Tibial nerve (tissue), 4 donors: ENCODE data around the gene GM2A. TPM values are rescaled to one million over a fixed set of nuclear protein-coding genes. Genes with fewer than 3 reads are reported as not detected.

Experiments used
- DNase-seq, 2 donors: peaks; one replicate each; pipeline ENCODE4 v3.0.0-alpha.2; 2019; ENCODE audit warnings: low spot score in 2 of 2
- H3K27ac ChIP-seq, 4 donors: fragments of 200-600 bp; sonication (generic) in 3 of 4; one replicate each; pipeline ENCODE4 v1.5.1; 2017 to 2019; ENCODE audit warnings: mild to moderate bottlenecking in 1 of 4
- H3K27me3 ChIP-seq, 2 donors: fragments of 200-600 bp; sonication (generic) in 1 of 2; one replicate each; pipeline versions ENCODE4 v1.5.1 to v1.6.0; 2017 to 2019
- H3K36me3 ChIP-seq, 3 donors: fragments of 200-600 bp; sonication (generic); one replicate each; pipeline ENCODE4 v1.5.1; 2018 to 2019
- H3K4me1 ChIP-seq, 4 donors: fragments of 200-600 bp; sonication (generic) in 3 of 4; one replicate each; pipeline ENCODE4 v1.5.1; 2017 to 2019
- H3K4me3 ChIP-seq, 4 donors: fragments of 200-600 bp; sonication (generic) in 3 of 4; one replicate each; pipeline ENCODE4 v1.5.1; 2017 to 2019; ENCODE audit warnings: mild to moderate bottlenecking in 1 of 4, moderate library complexity in 1 of 4
- H3K9me3 ChIP-seq, 4 donors: fragments of 200-600 bp; sonication (generic) in 3 of 4; one replicate each; pipeline ENCODE4 v1.5.1; 2017 to 2019
- EP300 ChIP-seq, 2 donors: sonication (generic); formaldehyde crosslinking; IDR thresholded peaks; one replicate each; pipeline ENCODE4 v1.6.1; 2017; ENCODE audit warnings: antibody characterized with exemption in 2 of 2, mild to moderate bottlenecking in 1 of 2
- POLR2A ChIP-seq, 2 donors: fragments of 450-650 bp; IDR thresholded peaks; one replicate each; pipeline ENCODE4 v1.6.1; 2017; ENCODE audit warnings: antibody characterized with exemption in 2 of 2, mild to moderate bottlenecking in 2 of 2, moderate library complexity in 2 of 2
- WGBS, 2 donors: methylation state at CpG; one replicate each; pipeline ENCODE4 v1.1.5; 2018; 5-methylcytosine and 5-hydroxymethylcytosine counted together
- total RNA-seq, 4 donors: library from RNA; depleted of rRNA; stranded (reverse); fragments of >200 nt; gene quantifications; one replicate each; pipeline ENCODE4 v1.1.0, GENCODE V29; 2016
- TF ChIP-seq, protein P1 (sequence below), 5 experiments: fragments of 200-600 bp in 3 of 5; fragments of 450-650 bp in 2 of 5; sonication (generic) in 3 of 5; IDR thresholded peaks; one replicate each; pipeline ENCODE4 v1.5.1; 2016 to 2019; ENCODE audit warnings: antibody characterized with exemption in 5 of 5, mild to moderate bottlenecking in 3 of 5, moderate library complexity in 2 of 5

GM2A gene
- total RNA-seq, 4 donors from 2014 or later = 30.3 to 37.5 (median 33.7) TPM

- no peak for DNase-seq
These were observed 5.8 kb downstream of the GM2A start for GRCh38 chr5:151258816-151259215.

DNA sequence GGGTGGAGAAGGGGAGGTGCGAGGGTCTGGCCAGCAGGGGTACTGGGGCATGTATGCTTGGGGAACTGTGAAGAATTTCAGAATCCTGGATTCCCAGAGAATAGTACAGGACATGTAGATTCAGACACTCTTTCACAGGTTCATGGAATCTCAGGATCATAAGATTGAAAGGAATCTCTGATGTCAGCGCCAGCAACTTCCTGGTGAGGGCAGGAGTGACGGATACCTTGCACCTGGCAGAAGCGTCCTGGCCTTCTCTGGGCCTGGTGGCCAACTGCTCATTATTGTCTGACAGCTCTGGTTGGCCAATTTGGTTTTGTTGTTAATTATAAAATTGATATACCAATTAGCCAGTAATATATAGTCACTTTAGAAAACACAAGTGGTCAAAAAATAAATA is 6.9 kb downstream of the GM2A start:
- 97% methylated on average over 4 of the region's 4 CpGs for WGBS, 2 donors
- TF ChIP-seq EP300 (IDR thresholded peaks at IDR 0.05) (no peak), POLR2A (IDR thresholded peaks at IDR 0.05) (no peak)
- TF ChIP-seq, protein P1, sequence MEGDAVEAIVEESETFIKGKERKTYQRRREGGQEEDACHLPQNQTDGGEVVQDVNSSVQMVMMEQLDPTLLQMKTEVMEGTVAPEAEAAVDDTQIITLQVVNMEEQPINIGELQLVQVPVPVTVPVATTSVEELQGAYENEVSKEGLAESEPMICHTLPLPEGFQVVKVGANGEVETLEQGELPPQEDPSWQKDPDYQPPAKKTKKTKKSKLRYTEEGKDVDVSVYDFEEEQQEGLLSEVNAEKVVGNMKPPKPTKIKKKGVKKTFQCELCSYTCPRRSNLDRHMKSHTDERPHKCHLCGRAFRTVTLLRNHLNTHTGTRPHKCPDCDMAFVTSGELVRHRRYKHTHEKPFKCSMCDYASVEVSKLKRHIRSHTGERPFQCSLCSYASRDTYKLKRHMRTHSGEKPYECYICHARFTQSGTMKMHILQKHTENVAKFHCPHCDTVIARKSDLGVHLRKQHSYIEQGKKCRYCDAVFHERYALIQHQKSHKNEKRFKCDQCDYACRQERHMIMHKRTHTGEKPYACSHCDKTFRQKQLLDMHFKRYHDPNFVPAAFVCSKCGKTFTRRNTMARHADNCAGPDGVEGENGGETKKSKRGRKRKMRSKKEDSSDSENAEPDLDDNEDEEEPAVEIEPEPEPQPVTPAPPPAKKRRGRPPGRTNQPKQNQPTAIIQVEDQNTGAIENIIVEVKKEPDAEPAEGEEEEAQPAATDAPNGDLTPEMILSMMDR (IDR thresholded peaks at IDR 0.05) = no peak
- no peaks in the 10 kb centered on the region for H3K9me3 ChIP-seq
- peaks cover 0 to 18% (median 3%) of the 10 kb centered on the region in 4 donors for H3K4me1 ChIP-seq
- H3K36me3 ChIP-seq = peaks cover 0 to 31% (median 10%) of the 10 kb centered on the region in 3 donors
- no peak for DNase-seq
- H3K27ac ChIP-seq = no peak overlapping the region
- H3K27me3 ChIP-seq = no peaks in the 10 kb centered on the region
- no peak overlapping the region for H3K4me3 ChIP-seq

More at GRCh38 chr5:151258816-151259215, 5.8 kb downstream of the GM2A start:
- peaks cover 0 to 21% (median 4%) of the 10 kb centered on the region in 3 donors for H3K36me3 ChIP-seq
- H3K4me1 ChIP-seq = peaks cover 0 to 27% (median 11%) of the 10 kb centered on the region in 4 donors
- TF ChIP-seq, protein P1 (IDR thresholded peaks at IDR 0.05) = no peak
- TF ChIP-seq EP300 (IDR thresholded peaks at IDR 0.05) = no peak
- H3K27me3 ChIP-seq = no peaks in the 10 kb centered on the region
- no peak overlapping the region for H3K4me3 ChIP-seq
- 37 to 45% methylated on average over 1 of the region's 1 CpG for WGBS, 2 donors
- no peak overlapping the region for H3K27ac ChIP-seq
- H3K9me3 ChIP-seq = no peaks in the 10 kb centered on the region

- Histone ChIP-seq H3K9me3 (no peaks in the 10 kb centered on the region), H3K27me3 (no peaks in the 10 kb centered on the region), H3K27ac (no peak overlapping the region), H3K4me1 (peaks cover 0 to 3% (median 0%) of the 10 kb centered on the region in 4 donors), H3K4me3 (no peak overlapping the region), H3K36me3 (peaks cover 0 to 57% (median 21%) of the 10 kb centered on the region in 3 donors)
- no peak for TF ChIP-seq EP300 (IDR thresholded peaks at IDR 0.05)
- no peak for TF ChIP-seq POLR2A (IDR thresholded peaks at IDR 0.05)
- TF ChIP-seq, protein P1 (IDR thresholded peaks at IDR 0.05) = no peak
- WGBS, 2 donors = 90 to 93% methylated on average over 3 of the region's 3 CpGs
- no peak for DNase-seq
These were observed 9.5 kb downstream of the GM2A start for GRCh38 chr5:151262532-151262931.

GRCh38 chr5:151264113-151264512 is 11.1 kb downstream of the GM2A start:
- TF ChIP-seq EP300 (IDR thresholded peaks at IDR 0.05) = no peak
- TF ChIP-seq, protein P1 (IDR thresholded peaks at IDR 0.05) = no peak
- no peak for TF ChIP-seq POLR2A (IDR thresholded peaks at IDR 0.05)
- Histone ChIP-seq H3K27me3 (no peaks in the 10 kb centered on the region), H3K4me1 (no peaks in the 10 kb centered on the region), H3K27ac (no peak overlapping the region), H3K9me3 (no peaks in the 10 kb centered on the region), H3K4me3 (no peak overlapping the region), H3K36me3 (peaks cover 0 to 73% (median 21%) of the 10 kb centered on the region in 3 donors)
- DNase-seq = no peak
- WGBS, 2 donors = 47 to 69% methylated on average over 1 of the region's 1 CpG

- TF ChIP-seq, protein P1 (IDR thresholded peaks at IDR 0.05) = no peak
- TF ChIP-seq EP300 (IDR thresholded peaks at IDR 0.05) (no peak), POLR2A (IDR thresholded peaks at IDR 0.05) (no peak)
- H3K4me3 ChIP-seq = no peak overlapping the region
- peaks cover 0 to 74% (median 21%) of the 10 kb centered on the region in 3 donors for H3K36me3 ChIP-seq
- H3K4me1 ChIP-seq = no peaks in the 10 kb centered on the region
- H3K27ac ChIP-seq = no peak overlapping the region
- WGBS, 2 donors = 78 to 79% methylated on average over 11 of the region's 11 CpGs
- no peaks in the 10 kb centered on the region for H3K9me3 ChIP-seq
- no peaks in the 10 kb centered on the region for H3K27me3 ChIP-seq
- no peak for DNase-seq
These were observed 14.7 kb downstream of the GM2A start for GRCh38 chr5:151267491-151268260.
